Cardiac fibroblast (primary cell): Measurements from ENCODE around the gene AACS.

Experiments
- DNase-seq, 2 donors: peaks; one replicate each; pipeline versions ENCODE4 v3.0.0 to v3.0.0-alpha.2; 2010; ENCODE audit warnings: low read depth in 2 of 2
- H3K4me3 ChIP-seq, 2 donors: replicated peaks in 1 of 2; 1 replicate in 1 of 2; 2 replicates in 1 of 2; pipeline ENCODE4 v1.5.1; 2011; ENCODE audit warnings: low read depth in 2 of 2, low read length in 2 of 2, mild to moderate bottlenecking in 2 of 2, moderate library complexity in 1 of 2
- TF ChIP-seq, protein P1 (sequence below): IDR thresholded peaks from one replicate; pipeline ENCODE4 v1.5.1; 2011; ENCODE audit warnings: low read depth, mild to moderate bottlenecking, low read length, inconsistent platforms

The AACS gene

DNA sequence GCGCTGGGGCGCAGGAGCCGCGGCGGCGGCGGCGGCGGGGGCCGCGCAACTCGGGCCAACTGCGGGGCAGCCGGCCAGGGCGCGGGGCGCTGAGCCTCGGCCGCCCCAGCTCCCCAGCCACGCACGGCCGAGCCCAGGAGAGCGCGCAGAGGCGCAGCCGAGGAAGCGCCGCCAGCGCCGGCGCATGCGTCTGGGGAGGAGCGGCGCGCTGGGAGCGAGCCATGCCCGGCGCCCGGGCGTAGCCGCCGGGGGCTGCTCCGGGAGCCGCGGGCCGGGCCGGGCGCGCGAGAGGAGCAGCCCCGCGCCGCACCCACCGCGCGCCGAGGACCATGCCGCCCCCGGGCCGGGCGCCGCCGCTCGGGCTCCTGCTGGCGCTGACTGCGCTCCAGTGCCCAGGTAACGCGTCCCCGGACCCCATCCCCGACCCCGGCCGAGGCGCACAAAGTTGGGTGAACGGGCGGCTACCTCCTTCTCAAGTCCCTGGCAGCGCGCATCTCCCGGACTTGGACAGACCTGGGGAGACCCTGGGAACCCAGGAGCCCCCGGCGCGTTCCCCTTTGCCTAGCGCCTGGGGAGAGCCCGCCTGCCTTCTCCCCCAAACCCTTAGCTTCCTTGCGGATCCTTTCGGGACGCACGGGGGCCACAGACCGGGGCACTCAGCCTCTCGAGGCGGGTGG lies 121.4 kb downstream of the AACS start:
- DNase-seq = peak in 1 of 2 donors; percentile 21
- TF ChIP-seq, protein P1, sequence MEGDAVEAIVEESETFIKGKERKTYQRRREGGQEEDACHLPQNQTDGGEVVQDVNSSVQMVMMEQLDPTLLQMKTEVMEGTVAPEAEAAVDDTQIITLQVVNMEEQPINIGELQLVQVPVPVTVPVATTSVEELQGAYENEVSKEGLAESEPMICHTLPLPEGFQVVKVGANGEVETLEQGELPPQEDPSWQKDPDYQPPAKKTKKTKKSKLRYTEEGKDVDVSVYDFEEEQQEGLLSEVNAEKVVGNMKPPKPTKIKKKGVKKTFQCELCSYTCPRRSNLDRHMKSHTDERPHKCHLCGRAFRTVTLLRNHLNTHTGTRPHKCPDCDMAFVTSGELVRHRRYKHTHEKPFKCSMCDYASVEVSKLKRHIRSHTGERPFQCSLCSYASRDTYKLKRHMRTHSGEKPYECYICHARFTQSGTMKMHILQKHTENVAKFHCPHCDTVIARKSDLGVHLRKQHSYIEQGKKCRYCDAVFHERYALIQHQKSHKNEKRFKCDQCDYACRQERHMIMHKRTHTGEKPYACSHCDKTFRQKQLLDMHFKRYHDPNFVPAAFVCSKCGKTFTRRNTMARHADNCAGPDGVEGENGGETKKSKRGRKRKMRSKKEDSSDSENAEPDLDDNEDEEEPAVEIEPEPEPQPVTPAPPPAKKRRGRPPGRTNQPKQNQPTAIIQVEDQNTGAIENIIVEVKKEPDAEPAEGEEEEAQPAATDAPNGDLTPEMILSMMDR = no peak
- H3K4me3 ChIP-seq = peak overlapping the region; percentile 36 to 51

GRCh38 chr12:125187148-125187745 lies 122.0 kb downstream of the AACS start:
- peak overlapping the region; percentile 36 to 51 for H3K4me3 ChIP-seq
- DNase-seq = peak in 1 of 2 donors; percentile 25
- TF ChIP-seq, protein P1 = no peak

GRCh38 chr12:125187780-125188741 lies 122.8 kb downstream of the AACS start:
- TF ChIP-seq, protein P1 = no peak
- DNase-seq = no peak
- H3K4me3 ChIP-seq = peak overlapping the region in 1 of 2 donors; percentile 51

DNA sequence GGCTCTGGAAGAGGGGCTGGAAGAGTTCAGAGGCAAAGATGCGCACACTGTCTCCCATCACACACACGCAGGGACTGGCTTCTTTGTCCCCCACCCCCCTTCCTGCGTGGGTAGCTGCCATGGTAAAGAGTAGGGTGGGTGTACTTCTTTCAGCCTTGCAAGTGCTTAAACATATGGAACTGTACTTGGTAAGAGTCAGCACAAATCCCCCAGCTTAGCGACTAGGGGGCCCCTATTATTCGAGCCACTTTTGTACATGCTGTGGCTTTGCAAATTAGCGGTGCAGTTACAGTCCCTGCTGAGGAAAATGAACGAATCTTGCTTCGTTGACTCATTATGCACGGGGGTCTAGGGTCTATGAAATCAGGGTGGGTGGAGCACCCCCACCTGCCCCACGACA lies 123.8 kb downstream of the AACS start:
- DNase-seq = no peak
- H3K4me3 ChIP-seq = no peak overlapping the region
- TF ChIP-seq, protein P1 = no peak

DNA sequence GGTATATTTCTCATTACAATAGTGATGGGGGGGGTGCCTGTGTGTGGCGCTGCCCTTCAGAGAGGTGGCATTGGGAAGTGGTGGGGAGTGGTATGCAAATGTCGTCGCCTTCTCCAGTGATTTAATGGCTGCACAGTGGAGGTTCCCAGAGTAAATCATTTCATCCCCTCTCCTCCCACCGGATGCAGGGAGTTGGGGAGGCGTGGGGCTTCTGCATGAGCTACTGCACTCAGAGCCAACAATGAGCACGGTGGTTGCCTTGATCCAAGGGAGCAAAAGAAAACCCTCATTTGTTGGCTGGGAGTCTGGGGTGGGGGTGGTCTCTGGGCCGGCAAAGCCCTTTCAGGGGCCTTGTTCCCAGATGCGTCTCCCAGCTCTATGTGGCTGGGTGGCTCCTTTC lies 124.3 kb downstream of the AACS start:
- TF ChIP-seq, protein P1 = no peak
- H3K4me3 ChIP-seq = no peak overlapping the region
- DNase-seq = no peak

DNA sequence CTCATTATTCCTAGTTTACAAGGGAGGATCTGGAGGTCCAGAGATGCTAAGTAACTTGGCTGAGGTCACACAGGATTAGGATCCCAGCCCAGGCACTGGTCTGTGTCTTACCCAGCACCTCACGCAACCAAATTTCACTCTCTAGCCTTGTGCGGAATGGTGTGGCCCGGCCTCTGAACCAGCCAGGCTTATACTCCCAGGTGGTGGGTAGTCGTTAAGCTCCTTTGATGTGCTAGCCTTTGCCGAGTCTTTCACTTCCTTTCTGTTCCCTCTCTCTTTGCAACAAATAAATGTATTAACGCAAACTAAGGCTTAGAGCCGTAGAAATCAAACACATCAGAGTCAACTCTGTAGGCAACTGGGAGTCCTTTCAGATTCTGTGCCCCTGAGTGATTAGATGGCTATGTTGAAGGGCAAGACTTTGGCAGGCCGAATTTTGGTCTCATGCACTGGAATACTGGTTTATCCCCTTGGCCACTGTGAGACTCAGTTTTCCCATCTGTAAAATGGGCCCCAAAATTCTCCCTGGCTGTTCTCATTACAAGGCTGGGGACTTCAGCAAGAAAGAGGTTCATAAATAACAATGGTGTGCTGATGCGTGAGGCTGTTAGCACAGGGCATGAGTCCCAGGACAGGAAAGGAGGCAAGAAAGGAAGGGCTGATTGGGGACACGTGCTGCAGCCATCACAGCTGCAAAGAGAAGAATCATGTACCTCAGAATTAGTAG lies 126.3 kb downstream of the AACS start:
- DNase-seq = no peak
- TF ChIP-seq, protein P1 = no peak
- no peak overlapping the region for H3K4me3 ChIP-seq
